Nucleus accumbens (tissue), 56 donors: ENCODE measurements around the gene PPP2R5D.
"Not testable (repeated sequence)": the region's sequence is repeated elsewhere in the genome, so short reads cannot be mapped to it uniquely, and the experiment has no call there.

Experiments used
- DNase-seq, 56 donors: peaks; one replicate each; lab custom pipeline; 2025; lab: John Stamatoyannopoulos, UW

PPP2R5D gene

GRCh38 chr6:42984001-42984923 is at the start of gene PPP2R5D:
PPP2R5D (plus strand) TSS chr6:42984570; CDS start chr6:42984678, 108 bp downstream.
- DNase-seq, result peak; percentile 56 to 99 (median 96)

- no peak for DNase-seq
Measured at GRCh38 chr6:42935322-42935721, 49.0 kb upstream of the PPP2R5D start.

- no peak for DNase-seq
Measured at GRCh38 chr6:42936398-42936797, 48.0 kb upstream of the PPP2R5D start.

GRCh38 chr6:42937548-42938427 is 46.6 kb upstream of the PPP2R5D start:
- no peak for DNase-seq

GRCh38 chr6:42938428-42938796 is 46.0 kb upstream of the PPP2R5D start:
- DNase-seq, result no peak

GRCh38 chr6:42938987-42939809 is 45.2 kb upstream of the PPP2R5D start:
- DNase-seq, result no peak

- DNase-seq, result no peak
Measured at GRCh38 chr6:42939810-42940167, 44.6 kb upstream of the PPP2R5D start.

GRCh38 chr6:42940493-42941045 is 43.8 kb upstream of the PPP2R5D start:
- no peak for DNase-seq

- not testable (repeated sequence) for DNase-seq
Measured at GRCh38 chr6:42941356-42941755, 43.0 kb upstream of the PPP2R5D start.

- DNase-seq, result no peak
Measured at GRCh38 chr6:42942444-42942843, 41.9 kb upstream of the PPP2R5D start.

GRCh38 chr6:42947950-42948349 is 36.4 kb upstream of the PPP2R5D start:
- no peak for DNase-seq

GRCh38 chr6:42952389-42952788 is 32.0 kb upstream of the PPP2R5D start:
- DNase-seq, result no peak

- DNase-seq, result not testable (repeated sequence)
Measured at GRCh38 chr6:42954405-42954804, 30.0 kb upstream of the PPP2R5D start.

GRCh38 chr6:42958125-42958524 is 26.2 kb upstream of the PPP2R5D start:
- no peak for DNase-seq

- no peak for DNase-seq
Measured at GRCh38 chr6:42959917-42960242, 24.5 kb upstream of the PPP2R5D start.

GRCh38 chr6:42960243-42961019 is 23.9 kb upstream of the PPP2R5D start, which contains the start of gene GNMT:
GNMT (plus strand) TSS chr6:42960754; CDS start chr6:42960768, 14 bp downstream.
- DNase-seq, result peak in 5 of 56 donors; percentile 4 to 26 (median 8)

GRCh38 chr6:42961020-42961470 is 23.3 kb upstream of the PPP2R5D start:
- DNase-seq, result no peak

- DNase-seq, result peak in 1 of 56 donors; percentile 6
Measured at GRCh38 chr6:42962096-42962495, 22.3 kb upstream of the PPP2R5D start.

- DNase-seq, result no peak
Measured at GRCh38 chr6:42962502-42963178, 21.7 kb upstream of the PPP2R5D start.
